Activated naive CD8-positive, alpha-beta T cell treated with anti-CD3 and anti-CD28 coated beads, Interleukin-2, amount 10 ng/mL, durations not matched to agents 7 days and 5 days (primary cell): ENCODE results near the gene SAMD8. TPM values are rescaled to one million over a fixed set of nuclear protein-coding genes. Genes with fewer than 3 reads are reported as not detected.
A peak's percentile ranks its signal among the peaks of the same experiment; 100 is the strongest.
"Not testable (repeated sequence)": the region's sequence is repeated elsewhere in the genome, so short reads cannot be mapped to it uniquely, and the experiment has no call there.

Source experiments
- ATAC-seq: fragments of 150-1000 bp; cut with Tn5 transposase; one replicate; pipeline ENCODE4 v1.10.0; 2021; ENCODE audit warnings: low read depth, moderate library complexity
- POLR2A ChIA-PET: fragments of 350-600 bp; sonication (Branson Sonifier 250); formaldehyde crosslinking; loops from one replicate; lab custom pipeline; 2021; ENCODE audit warnings: antibody characterized with exemption; lab: Charles Lee
- DNase-seq: peaks from one replicate; pipeline ENCODE4 v3.0.0; 2021
- H3K27ac Mint-ChIP-seq: one replicate; pipeline ENCODE4 v1.8.0; 2022; ENCODE audit warnings: mild to moderate bottlenecking, mixed read lengths
- H3K27me3 Mint-ChIP-seq: one replicate; pipeline ENCODE4 v1.8.0; 2022; ENCODE audit warnings: mild to moderate bottlenecking, moderate library complexity, mixed read lengths
- H3K36me3 Mint-ChIP-seq: one replicate; pipeline ENCODE4 v1.8.0; 2021; ENCODE audit warnings: mild to moderate bottlenecking, mixed read lengths
- H3K4me1 Mint-ChIP-seq: one replicate; pipeline ENCODE4 v1.8.0; 2021; ENCODE audit warnings: mixed read lengths
- H3K4me3 Mint-ChIP-seq: one replicate; pipeline ENCODE4 v1.8.0; 2022; ENCODE audit warnings: mild to moderate bottlenecking, moderate library complexity, mixed read lengths
- H3K9me3 Mint-ChIP-seq: one replicate; pipeline ENCODE4 v1.8.0; 2021; ENCODE audit warnings: mixed read lengths
- total RNA-seq, 2 experiments: library from RNA; stranded (reverse); gene quantifications; one replicate each; pipeline ENCODE4 v1.2.3, GENCODE V29; 2021

Gene SAMD8
- total RNA-seq, 2 experiments from 2014 or later: 21.0 to 22.7 TPM

- Mint-ChIP-seq H3K27ac (no peak overlapping the region), H3K36me3 (peaks cover 26% of the 10 kb centered on the region), H3K9me3 (no peaks in the 10 kb centered on the region), H3K27me3 (no peaks in the 10 kb centered on the region), H3K4me1 (peaks cover 31% of the 10 kb centered on the region), H3K4me3 (no peak overlapping the region)
- DNase-seq (no peak), ATAC-seq (no peak)
- POLR2A ChIA-PET: no interaction called here
Observed at GRCh38 chr10:75122505-75122904, 11.0 kb downstream of the SAMD8 start.

- Mint-ChIP-seq H3K4me1 (peaks cover 28% of the 10 kb centered on the region), H3K4me3 (no peak overlapping the region), H3K9me3 (no peaks in the 10 kb centered on the region), H3K36me3 (peaks cover 27% of the 10 kb centered on the region), H3K27me3 (no peaks in the 10 kb centered on the region), H3K27ac (peak overlapping the region; percentile 75)
- POLR2A ChIA-PET: no interaction called here
- DNase-seq (no peak), ATAC-seq (no peak)
Observed at GRCh38 chr10:75123088-75123682, 11.7 kb downstream of the SAMD8 start.

- ATAC-seq (no peak), DNase-seq (no peak)
- Mint-ChIP-seq H3K9me3 (no peaks in the 10 kb centered on the region), H3K4me1 (peaks cover 31% of the 10 kb centered on the region), H3K27me3 (no peaks in the 10 kb centered on the region), H3K4me3 (peak overlapping the region; percentile 17), H3K27ac (no peak overlapping the region), H3K36me3 (peaks cover 28% of the 10 kb centered on the region)
- POLR2A ChIA-PET: no interaction called here
Observed at GRCh38 chr10:75126277-75126676, 14.8 kb downstream of the SAMD8 start.

- Mint-ChIP-seq H3K9me3 (no peaks in the 10 kb centered on the region), H3K27ac (no peak overlapping the region), H3K27me3 (no peaks in the 10 kb centered on the region), H3K4me1 (peaks cover 31% of the 10 kb centered on the region), H3K4me3 (no peak overlapping the region), H3K36me3 (peaks cover 31% of the 10 kb centered on the region)
- no peak for ATAC-seq
- POLR2A ChIA-PET: no interaction called here
- DNase-seq: no peak
Observed at GRCh38 chr10:75127471-75127870, 16.0 kb downstream of the SAMD8 start.

GRCh38 chr10:75128985-75129384 is 17.5 kb downstream of the SAMD8 start:
- H3K27ac Mint-ChIP-seq, H3K27me3 Mint-ChIP-seq, H3K9me3 Mint-ChIP-seq, H3K4me3 Mint-ChIP-seq, DNase-seq, ATAC-seq: not testable (repeated sequence)
- peaks cover 22% of the 10 kb centered on the region for H3K4me1 Mint-ChIP-seq
- peaks cover 33% of the 10 kb centered on the region for H3K36me3 Mint-ChIP-seq
- POLR2A ChIA-PET: interaction anchor here (1.8 kb wide), 1 partner anchor 18 kb away, joined by 6 read pairs; the partner anchor contains the start of gene SAMD8

- Mint-ChIP-seq H3K27me3 (no peaks in the 10 kb centered on the region), H3K4me1 (peaks cover 22% of the 10 kb centered on the region), H3K36me3 (peaks cover 29% of the 10 kb centered on the region), H3K9me3 (peaks cover 2% of the 10 kb centered on the region), H3K27ac (no peak overlapping the region), H3K4me3 (no peak overlapping the region)
- POLR2A ChIA-PET: interaction anchor here (1.8 kb wide), 1 partner anchor 18 kb away, joined by 6 read pairs; the partner anchor contains the start of gene SAMD8
- DNase-seq (no peak), ATAC-seq (no peak)
Observed at GRCh38 chr10:75129537-75129936, 18.1 kb downstream of the SAMD8 start.

DNA sequence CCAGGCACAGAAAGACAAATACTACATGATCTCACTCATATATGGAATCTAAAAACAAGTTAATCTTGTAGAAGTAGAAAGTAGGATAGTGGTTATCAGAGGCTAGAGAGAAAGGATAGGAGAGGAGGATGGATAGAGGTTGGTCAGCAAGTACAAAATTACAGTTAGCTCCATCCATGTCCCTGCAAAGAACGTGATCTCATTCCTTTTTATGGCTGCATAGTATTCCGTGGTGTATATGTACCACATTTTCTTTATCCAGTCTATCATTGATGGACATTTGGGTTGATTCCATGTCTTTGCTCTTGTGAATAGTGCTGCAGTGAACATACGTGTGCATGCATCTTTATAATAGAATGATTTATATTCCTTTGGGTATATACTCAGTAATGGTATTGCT is 22.2 kb downstream of the SAMD8 start:
- POLR2A ChIA-PET, H3K27ac Mint-ChIP-seq: not testable (repeated sequence)

GRCh38 chr10:75136346-75136745 is 24.9 kb downstream of the SAMD8 start:
- no peak overlapping the region for H3K27ac Mint-ChIP-seq
- H3K36me3 Mint-ChIP-seq: peaks cover 13% of the 10 kb centered on the region

More for the DNA sequence above, 22.2 kb downstream of the SAMD8 start:
- ATAC-seq, H3K9me3 Mint-ChIP-seq, DNase-seq, H3K27me3 Mint-ChIP-seq, H3K4me3 Mint-ChIP-seq: not testable (repeated sequence)
- Mint-ChIP-seq H3K36me3 (peaks cover 15% of the 10 kb centered on the region), H3K4me1 (peaks cover 28% of the 10 kb centered on the region)

DNA sequence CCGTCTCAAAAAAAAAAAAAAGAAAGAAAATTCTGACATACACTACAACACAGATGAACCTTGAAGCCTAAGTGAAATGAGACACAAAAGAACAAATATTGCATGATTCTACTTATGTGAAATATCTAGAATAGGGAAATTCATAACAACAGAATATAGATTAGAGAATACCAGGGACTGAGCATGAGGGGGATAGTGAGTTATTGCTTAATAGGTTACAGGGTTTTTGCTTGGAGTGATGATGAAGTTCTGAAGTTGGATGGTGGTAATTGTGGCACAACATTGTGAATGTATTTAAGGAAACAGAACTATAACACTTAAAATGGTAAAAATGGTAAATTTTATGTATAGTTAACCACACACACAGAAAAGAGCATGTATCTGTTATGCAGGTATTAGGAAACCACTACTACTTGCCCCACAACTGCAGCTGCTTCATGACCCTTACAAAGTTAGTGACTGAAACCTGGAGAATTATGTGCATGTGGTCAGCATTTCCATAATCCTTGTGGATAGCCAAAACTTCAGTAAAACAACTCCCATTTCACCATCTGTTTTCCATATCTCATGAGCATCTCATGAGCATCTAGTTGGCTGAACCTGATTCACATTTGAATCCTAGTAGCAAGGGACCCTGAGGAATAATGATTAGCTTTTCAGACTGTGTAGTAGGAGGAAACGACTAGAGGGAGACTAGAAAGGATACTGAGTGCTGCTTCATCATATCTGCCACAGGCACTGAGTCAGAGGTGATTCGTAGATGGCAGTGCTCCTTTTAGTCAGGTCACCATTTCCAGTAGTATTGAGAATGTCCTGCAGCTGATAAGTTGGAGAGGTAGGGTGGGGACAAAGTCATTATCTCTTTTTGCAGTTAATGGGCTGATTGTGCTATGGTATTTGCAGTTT is 26.3 kb downstream of the SAMD8 start:
- peaks cover 2% of the 10 kb centered on the region for H3K9me3 Mint-ChIP-seq
- H3K27me3 Mint-ChIP-seq: no peaks in the 10 kb centered on the region
- H3K27ac Mint-ChIP-seq: peak overlapping the region; percentile 15
- POLR2A ChIA-PET: interaction anchor here (0.5 to 0.8 kb wide), 2 partner anchors 26 to 88 kb away, joined by 3 read pairs; partner anchors contain the start of gene SAMD8
- ATAC-seq (peak; percentile 61), DNase-seq (no peak)
- peaks cover 11% of the 10 kb centered on the region for H3K36me3 Mint-ChIP-seq
- H3K4me1 Mint-ChIP-seq: peaks cover 23% of the 10 kb centered on the region
- H3K4me3 Mint-ChIP-seq: no peak overlapping the region

More at GRCh38 chr10:75136346-75136745, 24.9 kb downstream of the SAMD8 start:
- H3K9me3 Mint-ChIP-seq: peaks cover 2% of the 10 kb centered on the region
- DNase-seq (no peak), ATAC-seq (no peak)
- H3K27me3 Mint-ChIP-seq: no peaks in the 10 kb centered on the region
- no peak overlapping the region for H3K4me3 Mint-ChIP-seq
- POLR2A ChIA-PET: no interaction called here
- peaks cover 26% of the 10 kb centered on the region for H3K4me1 Mint-ChIP-seq

DNA sequence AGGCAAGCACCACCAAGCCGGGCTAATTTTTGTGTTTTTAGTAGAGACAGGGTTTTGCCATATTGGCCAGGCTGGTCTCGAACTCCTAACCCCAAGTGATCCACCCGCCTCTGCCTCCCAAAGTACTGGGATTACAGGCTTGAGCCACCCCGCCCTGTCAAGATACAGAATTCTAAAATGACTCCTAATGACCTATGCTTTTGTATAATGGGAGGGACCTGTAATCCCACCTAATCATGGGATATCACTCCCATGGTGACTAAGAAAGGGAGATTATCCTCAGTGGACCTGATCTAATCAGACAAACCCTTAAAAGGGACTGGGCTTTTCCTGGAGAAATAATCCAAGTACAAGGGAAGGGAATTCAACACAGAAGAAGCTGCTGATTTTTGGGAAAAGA is 28.8 kb downstream of the SAMD8 start:
- H3K27ac Mint-ChIP-seq: no peak overlapping the region
- peaks cover 41% of the 10 kb centered on the region for H3K4me1 Mint-ChIP-seq
- no peak for ATAC-seq
- H3K36me3 Mint-ChIP-seq: peaks cover 3% of the 10 kb centered on the region
- POLR2A ChIA-PET: no interaction called here
- DNase-seq: no peak
- H3K27me3 Mint-ChIP-seq: no peaks in the 10 kb centered on the region
- H3K4me3 Mint-ChIP-seq: no peak overlapping the region
- H3K9me3 Mint-ChIP-seq: no peaks in the 10 kb centered on the region

DNA sequence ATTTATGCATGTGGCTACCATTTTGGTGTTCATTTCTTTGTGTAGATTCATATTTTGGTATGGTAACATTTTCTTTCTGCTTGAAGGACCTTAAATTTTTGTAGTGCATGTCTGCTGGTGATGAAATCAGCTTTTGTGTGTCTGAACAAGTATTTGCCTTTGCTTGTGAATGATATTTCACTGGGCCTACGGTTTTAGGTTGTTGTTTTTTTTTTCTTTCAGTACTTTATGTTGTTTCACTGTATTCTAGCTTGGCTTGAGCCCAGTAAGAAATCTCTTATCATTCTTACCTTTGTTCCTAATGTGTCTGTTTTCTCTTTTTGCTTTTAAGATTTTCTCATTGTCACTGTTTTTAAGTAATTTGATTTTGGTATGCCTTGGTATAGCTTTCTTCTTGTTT is 31.9 kb downstream of the SAMD8 start:
- DNase-seq (no peak), ATAC-seq (no peak)
- Mint-ChIP-seq H3K36me3 (peaks cover 4% of the 10 kb centered on the region), H3K9me3 (no peaks in the 10 kb centered on the region), H3K4me1 (peaks cover 30% of the 10 kb centered on the region), H3K27ac (peak overlapping the region; percentile 62), H3K27me3 (no peaks in the 10 kb centered on the region), H3K4me3 (no peak overlapping the region)
- POLR2A ChIA-PET: interaction anchor here (1.3 kb wide), 1 partner anchor 66 kb away, joined by 4 read pairs; no protein-coding TSS in a partner anchor

DNA sequence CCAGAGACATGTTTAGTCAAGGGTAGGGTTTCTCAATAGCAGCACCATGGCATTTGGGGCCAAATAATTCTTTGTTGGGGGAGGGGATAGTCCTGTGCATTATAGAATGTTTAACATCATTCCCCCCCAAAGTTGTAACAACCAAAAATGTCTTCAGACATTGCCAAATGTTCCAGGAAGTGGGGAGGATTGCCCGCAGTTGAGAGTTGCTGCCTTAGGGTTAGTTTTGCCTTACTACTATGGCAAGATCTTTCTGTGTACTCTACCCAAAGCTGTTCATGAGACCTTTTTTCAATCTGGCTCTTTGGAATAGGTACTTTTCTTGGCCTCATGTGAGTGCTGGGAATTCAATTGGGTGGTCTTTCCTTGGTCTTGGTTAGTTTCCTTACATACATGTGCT is 34.1 kb downstream of the SAMD8 start:
- DNase-seq: no peak
- ATAC-seq: peak; percentile 87
- POLR2A ChIA-PET: interaction anchor here (0.7 to 1.0 kb wide), 2 partner anchors 14 to 65 kb away, joined by 3 to 5 read pairs; partner anchors contain the start of gene VDAC2
- peaks cover 31% of the 10 kb centered on the region for H3K4me1 Mint-ChIP-seq
- H3K36me3 Mint-ChIP-seq: peaks cover 7% of the 10 kb centered on the region
- H3K4me3 Mint-ChIP-seq: peak overlapping the region; percentile 74
- H3K27me3 Mint-ChIP-seq: no peaks in the 10 kb centered on the region
- H3K9me3 Mint-ChIP-seq: no peaks in the 10 kb centered on the region
- peak overlapping the region; percentile 82 for H3K27ac Mint-ChIP-seq

GRCh38 chr10:75146780-75147179 is 35.3 kb downstream of the SAMD8 start:
- H3K36me3 Mint-ChIP-seq: peaks cover 12% of the 10 kb centered on the region
- no peak overlapping the region for H3K4me3 Mint-ChIP-seq
- DNase-seq (no peak), ATAC-seq (no peak)
- POLR2A ChIA-PET: interaction anchor here (1.0 kb wide), 1 partner anchor 63 kb away, joined by 3 read pairs; the partner anchor contains the start of gene VDAC2
- H3K27ac Mint-ChIP-seq: no peak overlapping the region
- H3K27me3 Mint-ChIP-seq: no peaks in the 10 kb centered on the region
- no peaks in the 10 kb centered on the region for H3K9me3 Mint-ChIP-seq
- peaks cover 31% of the 10 kb centered on the region for H3K4me1 Mint-ChIP-seq
